Right lobe of liver (tissue), 6 donors: ENCODE measurements around the gene ACER3. TPM values are rescaled to one million over a fixed set of nuclear protein-coding genes. Genes with fewer than 3 reads are reported as not detected.
"Not testable (repeated sequence)": the region's sequence is repeated elsewhere in the genome, so short reads cannot be mapped to it uniquely, and the experiment has no call there.

Source experiments
- ATAC-seq, 4 donors: fragments of 200-7000 bp; cut with Tn5 transposase; one replicate each; pipeline ENCODE4 v1.9.1; 2020; ENCODE audit warnings: mild to moderate bottlenecking in 4 of 4, moderate library complexity in 4 of 4
- DNase-seq, 3 donors: peaks; one replicate each; pipeline ENCODE4 v3.0.0-alpha.2; 2020
- H3K27ac ChIP-seq, 3 donors: fragments of 200-600 bp; one replicate each; pipeline ENCODE4 v1.8.0; 2022
- H3K27me3 ChIP-seq, 2 donors: fragments of 200-600 bp; one replicate each; pipeline ENCODE4 v1.8.0; 2022
- H3K36me3 ChIP-seq, 4 donors: fragments of 200-600 bp; sonication (generic) in 1 of 4; one replicate each; pipeline versions ENCODE4 v1.5.1 to v1.8.0; 2017 to 2022; ENCODE audit warnings: control low read depth in 1 of 4
- H3K4me1 ChIP-seq, 4 donors: fragments of 200-600 bp; sonication (generic) in 1 of 4; one replicate each; pipeline versions ENCODE4 v1.5.1 to v1.8.0; 2017 to 2022; ENCODE audit warnings: control low read depth in 1 of 4
- H3K4me3 ChIP-seq, 3 donors: fragments of 200-600 bp; one replicate each; pipeline ENCODE4 v1.8.0; 2022
- H3K9me3 ChIP-seq, 4 donors: fragments of 200-600 bp; sonication (generic) in 1 of 4; one replicate each; pipeline versions ENCODE4 v1.5.1 to v1.8.0; 2017 to 2022; ENCODE audit warnings: control low read depth in 1 of 4
- POLR2A ChIP-seq: fragments of 450-650 bp; IDR thresholded peaks from one replicate; pipeline ENCODE4 v1.6.1; 2017; ENCODE audit warnings: antibody characterized with exemption, mild to moderate bottlenecking
- WGBS: methylation state at CpG from one replicate; pipeline ENCODE4 v1.1.6; 2018; ENCODE audit warnings: low coverage, low lambda C conversion rate; ENCODE audit not compliant: insufficient coverage; ENCODE audit errors: missing lambda C conversion rate; 5-methylcytosine and 5-hydroxymethylcytosine counted together
- intact Hi-C, 2 donors: fragments of 100-400 bp; cut with DNase I; formaldehyde crosslinking; loops; one replicate each; pipeline versions ENCODE4 v1.11.2 to v1.14.1; 2022
- total RNA-seq, 6 experiments: library from RNA; depleted of rRNA in 2 of 6; stranded (reverse); fragments of >200 nt in 2 of 6; fragmentation: NEBNext Ultra II Directional in 3 of 6; extraction: Animal tissue kit (Norgen Biotek cat#: 25700) in 3 of 6; gene quantifications; one replicate each; pipeline versions ENCODE4 v1.1.0 to v1.2.4, GENCODE V29; 2016 to 2023
- TF ChIP-seq, protein P1 (sequence below), 4 donors: fragments of 200-600 bp in 3 of 4; fragments of 450-650 bp in 1 of 4; IDR thresholded peaks; one replicate each; pipeline versions ENCODE4 v1.5.1 to v1.8.0; 2016 to 2022; ENCODE audit warnings: antibody characterized with exemption in 4 of 4, mild to moderate bottlenecking in 2 of 4
- donor health status: DM: no; HTN: yes; CAD: no.
- donor health status: DM: no; HTN: no; CAD: no.
- donor health status: DM: no; HTN: no; CAD: no.
- donor health status: DM: no; HTN: yes; CAD: no.
- donor health status: DM: no; HTN: yes; CAD: no.

ACER3 gene
- total RNA-seq, 6 experiments from 2014 or later: 5.1 to 11.6 (median 7.3) TPM

- Histone ChIP-seq H3K9me3 (no peaks in the 10 kb centered on the region), H3K27ac (no peak overlapping the region), H3K4me3 (no peak overlapping the region), H3K27me3 (peaks cover 0 to 6% of the 10 kb centered on the region in 2 donors), H3K4me1 (no peaks in the 10 kb centered on the region), H3K36me3 (no peaks in the 10 kb centered on the region)
- TF ChIP-seq POLR2A: no peak
- TF ChIP-seq, protein P1, sequence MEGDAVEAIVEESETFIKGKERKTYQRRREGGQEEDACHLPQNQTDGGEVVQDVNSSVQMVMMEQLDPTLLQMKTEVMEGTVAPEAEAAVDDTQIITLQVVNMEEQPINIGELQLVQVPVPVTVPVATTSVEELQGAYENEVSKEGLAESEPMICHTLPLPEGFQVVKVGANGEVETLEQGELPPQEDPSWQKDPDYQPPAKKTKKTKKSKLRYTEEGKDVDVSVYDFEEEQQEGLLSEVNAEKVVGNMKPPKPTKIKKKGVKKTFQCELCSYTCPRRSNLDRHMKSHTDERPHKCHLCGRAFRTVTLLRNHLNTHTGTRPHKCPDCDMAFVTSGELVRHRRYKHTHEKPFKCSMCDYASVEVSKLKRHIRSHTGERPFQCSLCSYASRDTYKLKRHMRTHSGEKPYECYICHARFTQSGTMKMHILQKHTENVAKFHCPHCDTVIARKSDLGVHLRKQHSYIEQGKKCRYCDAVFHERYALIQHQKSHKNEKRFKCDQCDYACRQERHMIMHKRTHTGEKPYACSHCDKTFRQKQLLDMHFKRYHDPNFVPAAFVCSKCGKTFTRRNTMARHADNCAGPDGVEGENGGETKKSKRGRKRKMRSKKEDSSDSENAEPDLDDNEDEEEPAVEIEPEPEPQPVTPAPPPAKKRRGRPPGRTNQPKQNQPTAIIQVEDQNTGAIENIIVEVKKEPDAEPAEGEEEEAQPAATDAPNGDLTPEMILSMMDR (IDR thresholded peaks at IDR 0.05): no peak
- WGBS: 30% methylated on average over 1 of the region's 2 CpGs
- ATAC-seq (no peak), DNase-seq (no peak)
- intact Hi-C loops: loop anchor here (5.0 to 10.0 kb wide), 3 partner anchors 70 to 143 kb away; no protein-coding TSS in a partner anchor
Measured at GRCh38 chr11:77044356-77044755, 183.6 kb downstream of the ACER3 start.

- DNase-seq (no peak), ATAC-seq (no peak)
- H3K27me3 ChIP-seq: peaks cover 0 to 6% of the 10 kb centered on the region in 2 donors
- 85% methylated on average over 5 of the region's 9 CpGs for WGBS
- intact Hi-C loops: loop anchor here (5.0 to 10.0 kb wide), 3 partner anchors 70 to 142 kb away; no protein-coding TSS in a partner anchor
- no peaks in the 10 kb centered on the region for H3K36me3 ChIP-seq
- H3K9me3 ChIP-seq: no peaks in the 10 kb centered on the region
- no peak overlapping the region for H3K4me3 ChIP-seq
- no peaks in the 10 kb centered on the region for H3K4me1 ChIP-seq
- TF ChIP-seq POLR2A: no peak
- no peak overlapping the region for H3K27ac ChIP-seq
Measured at GRCh38 chr11:77044886-77045285, 184.2 kb downstream of the ACER3 start.

- H3K4me1 ChIP-seq: no peaks in the 10 kb centered on the region
- peak; percentile 73 to 83 (median 80) for ATAC-seq
- no peak overlapping the region for H3K27ac ChIP-seq
- WGBS: 21% methylated on average over 5 of the region's 39 CpGs
- no peaks in the 10 kb centered on the region for H3K9me3 ChIP-seq
- H3K4me3 ChIP-seq: no peak overlapping the region
- intact Hi-C loops: loop anchor here in 1 of 2 donors (10.0 kb wide), 2 partner anchors 69 to 121 kb away; no protein-coding TSS in a partner anchor
- DNase-seq: peak in 2 of 3 donors; percentile 63 to 66
- TF ChIP-seq POLR2A: no peak
- TF ChIP-seq, protein P1 (IDR thresholded peaks at IDR 0.05): peak; percentile 83 to 89 (median 86)
- H3K36me3 ChIP-seq: no peaks in the 10 kb centered on the region
- H3K27me3 ChIP-seq: no peaks in the 10 kb centered on the region
Measured at GRCh38 chr11:77046060-77046501, 185.4 kb downstream of the ACER3 start.

DNA sequence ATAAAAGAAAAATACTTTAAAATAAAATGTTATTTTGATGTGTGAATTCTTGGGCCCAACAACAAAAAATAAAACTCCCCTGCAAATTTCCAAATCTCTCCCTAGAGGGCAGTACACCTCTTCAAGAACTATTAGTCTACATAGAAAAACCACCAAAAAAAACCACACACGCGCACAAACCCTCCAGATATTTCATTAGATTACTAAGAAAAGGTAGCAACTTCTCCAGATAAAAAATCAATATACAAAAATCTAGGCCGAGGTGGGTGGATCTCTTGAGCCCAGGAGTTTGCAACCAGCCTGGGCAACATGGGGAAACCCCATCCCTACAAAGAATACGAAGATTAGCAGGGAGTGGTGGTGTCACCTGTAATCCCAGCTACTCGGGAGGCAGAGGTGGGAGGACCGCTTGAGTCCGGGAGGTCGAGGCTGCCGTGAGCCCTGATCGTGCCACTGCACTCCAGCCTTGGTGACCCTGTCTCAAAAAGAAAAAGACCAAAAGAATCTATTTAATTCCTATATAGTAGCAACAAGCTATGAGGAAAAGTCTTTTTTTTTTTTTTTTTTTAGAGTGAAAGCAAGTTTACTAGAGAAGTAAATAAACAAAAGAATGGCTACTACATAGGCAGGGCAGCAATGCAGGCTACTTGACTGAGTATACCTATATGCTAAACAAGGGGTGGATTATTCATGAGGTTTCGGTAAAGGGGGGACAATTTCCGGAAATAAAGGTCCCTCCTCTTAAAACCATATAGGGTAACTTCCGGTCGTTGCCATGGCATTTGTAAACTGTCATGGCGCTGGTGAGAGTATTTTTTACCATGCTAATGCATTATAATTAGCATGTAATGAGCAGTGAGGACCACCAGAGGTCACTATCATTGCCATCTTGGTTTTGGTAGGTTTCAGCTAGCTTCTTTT is 186.5 kb downstream of the ACER3 start:
- peak overlapping the region; percentile 27 to 45 (median 42) for H3K4me3 ChIP-seq
- no peaks in the 10 kb centered on the region for H3K9me3 ChIP-seq
- peak; percentile 86 to 88 (median 86) for ATAC-seq
- 0% methylated on average over 15 of the region's 15 CpGs for WGBS
- intact Hi-C loops: loop anchor here in 1 of 2 donors (10.0 kb wide), 2 partner anchors 68 to 122 kb away; no protein-coding TSS in a partner anchor
- H3K27ac ChIP-seq: peak overlapping the region; percentile 12 to 58 (median 38)
- no peaks in the 10 kb centered on the region for H3K4me1 ChIP-seq
- no peak for TF ChIP-seq POLR2A
- TF ChIP-seq, protein P1 (IDR thresholded peaks at IDR 0.05): peak; percentile 70 to 78 (median 76)
- H3K27me3 ChIP-seq: no peaks in the 10 kb centered on the region
- H3K36me3 ChIP-seq: no peaks in the 10 kb centered on the region
- DNase-seq: peak in 1 of 3 donors; percentile 85

- intact Hi-C loops: loop anchor here (2.0 to 10.0 kb wide), 3 partner anchors 43 to 123 kb away; no protein-coding TSS in a partner anchor
- H3K4me3 ChIP-seq, H3K4me1 ChIP-seq, H3K9me3 ChIP-seq, H3K36me3 ChIP-seq, DNase-seq, H3K27me3 ChIP-seq, H3K27ac ChIP-seq, ATAC-seq: not testable (repeated sequence)
- WGBS: 66% methylated on average over 7 of the region's 7 CpGs
Measured at GRCh38 chr11:77047928-77048446, 187.3 kb downstream of the ACER3 start.
